Measurements from ENCODE around the gene DNPEP.

GRCh38 chr2:219433666-219434467 is 46.2 kb upstream of the DNPEP start:
- peak; percentile 48 for TF ChIP-seq CTCF (IDR thresholded peaks at IDR 0.05; ENCODE audit: insufficient read depth, low read length, poor library complexity, severe bottlenecking)
- TF ChIP-seq EZH2phosphoT487 (conservative IDR thresholded peaks at IDR 0.05; ENCODE audit: low read length): no peak
